Suppressor macrophage treated with lipopolysaccharide for 1 hour (primary cell): ENCODE data around the gene DERA.

ENCODE experiments used
- DNase-seq, 3 donors: peaks; one replicate each; pipeline ENCODE4 v3.0.0-alpha.2; 2020 to 2022

Gene DERA

GRCh38 chr12:16086942-16087341 is 175.8 kb downstream of the DERA start:
- DNase-seq, result no peak
